Measurements from ENCODE around the gene ULK3.

ULK3 gene

DNA sequence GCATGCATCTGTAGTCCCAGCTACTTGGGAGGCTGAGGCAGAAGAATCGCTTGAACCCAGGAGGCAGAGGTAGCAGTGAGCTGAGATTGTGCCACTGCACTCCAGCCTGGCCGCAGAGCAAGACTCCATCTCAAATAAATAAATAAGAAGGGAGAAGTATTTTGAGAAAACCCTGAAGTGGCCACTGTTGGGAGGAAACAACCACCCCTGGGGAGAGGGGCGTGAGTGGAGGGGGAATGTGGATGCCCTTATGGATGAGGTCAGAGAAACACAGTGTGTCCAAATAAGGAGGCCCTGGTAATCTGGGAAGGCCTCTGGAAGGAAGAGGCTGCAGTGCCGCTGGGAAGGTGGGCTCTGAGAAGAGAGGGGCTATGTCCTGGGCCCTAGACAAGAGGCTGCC is 20.7 kb downstream of the ULK3 start:
- DNase-seq (ENCODE audit: low read depth), result no peak

DNA sequence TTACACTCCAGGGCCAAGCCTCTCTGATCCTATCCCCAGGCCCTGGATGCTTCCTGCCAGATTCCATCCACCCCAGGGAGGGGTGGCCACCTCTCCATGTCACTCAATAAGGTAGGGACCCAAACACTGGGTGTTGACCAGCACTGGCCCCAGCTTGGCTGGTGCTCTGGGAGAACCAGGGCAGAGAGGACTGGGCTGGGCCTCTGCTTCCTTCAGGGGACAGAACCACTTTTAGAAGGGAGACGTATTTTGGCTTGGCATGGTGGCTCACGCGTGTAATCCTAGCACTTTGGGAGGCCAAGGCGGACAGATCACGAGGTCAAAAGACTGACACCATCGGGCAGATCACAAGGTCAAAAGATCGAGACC is 21.2 kb downstream of the ULK3 start:
- no peak for DNase-seq (ENCODE audit: low read depth)

DNA sequence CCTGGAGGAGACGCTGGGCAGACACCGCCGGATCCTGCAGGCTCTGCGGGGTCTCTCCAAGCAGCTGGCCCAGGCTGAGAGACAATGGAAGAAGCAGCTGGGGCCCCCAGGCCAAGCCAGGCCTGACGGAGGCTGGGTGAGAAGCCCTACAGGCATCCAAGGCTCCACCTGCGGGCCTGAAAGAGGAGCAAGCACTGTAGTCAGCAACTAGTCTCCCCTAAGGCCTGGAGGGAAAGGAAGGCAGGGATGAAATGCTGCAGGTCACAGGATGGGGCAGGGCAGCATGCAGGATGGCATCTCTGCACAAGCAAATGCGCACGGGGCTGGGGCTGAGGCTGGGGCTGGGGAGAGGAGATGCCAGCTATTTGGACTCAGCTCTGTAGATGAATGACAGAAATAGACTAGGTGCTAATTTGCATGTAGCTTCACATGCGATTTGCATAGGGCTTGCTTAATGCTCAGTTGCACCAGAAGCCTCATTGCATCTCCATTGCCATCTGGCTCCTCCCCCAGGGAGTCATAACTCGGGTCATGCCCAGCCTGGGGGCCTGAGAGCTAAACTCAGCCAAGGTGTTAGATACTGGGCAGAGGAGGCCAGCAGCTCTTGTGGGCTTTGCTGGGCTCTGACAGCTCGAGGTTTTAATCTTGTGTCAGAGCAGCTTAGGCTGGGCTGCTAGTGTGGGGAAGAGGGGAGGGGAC is 21.7 kb downstream of the ULK3 start:
- no peak for DNase-seq (ENCODE audit: low read depth)

DNA sequence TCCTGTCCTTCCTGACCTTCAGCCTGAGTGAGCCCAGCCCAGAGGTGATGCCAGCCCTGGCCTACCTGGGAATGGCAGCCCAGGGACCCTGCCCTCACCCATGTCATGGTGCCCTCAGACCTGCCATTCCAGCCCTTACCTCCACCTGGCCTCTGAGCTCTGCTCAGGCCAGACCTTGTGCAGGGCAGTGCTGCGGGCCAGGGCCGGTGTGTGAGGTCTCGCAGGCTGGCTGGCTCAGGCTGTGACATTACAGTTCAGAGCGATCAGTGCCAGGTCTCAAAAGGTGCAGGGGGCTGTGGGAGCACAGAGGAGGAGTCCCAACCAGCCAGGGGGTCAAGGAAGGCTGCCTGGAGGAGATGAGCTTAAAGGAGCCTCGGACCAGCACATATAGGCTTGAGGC is 22.9 kb downstream of the ULK3 start:
- DNase-seq (ENCODE audit: low read depth), result no peak

DNA sequence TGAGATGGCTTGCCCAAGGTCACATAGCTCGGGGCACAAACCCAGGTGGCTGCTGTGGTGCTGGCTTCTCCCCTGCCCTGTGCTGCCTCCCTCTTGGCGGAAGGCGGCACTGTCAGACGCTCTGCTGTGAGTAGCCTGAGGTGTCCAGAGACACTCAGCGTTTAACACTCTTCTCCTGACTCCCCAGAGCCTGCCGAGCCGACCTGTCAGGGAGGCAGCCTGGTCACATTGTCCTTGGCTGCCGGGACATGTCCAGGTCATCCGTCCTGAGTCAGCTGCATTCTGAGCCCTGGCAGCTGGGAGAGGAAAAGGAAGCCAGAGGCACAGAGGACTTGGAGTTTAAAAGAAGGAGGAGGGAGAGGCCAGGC is 25.6 kb downstream of the ULK3 start:
- DNase-seq (ENCODE audit: low read depth), result no peak

DNA sequence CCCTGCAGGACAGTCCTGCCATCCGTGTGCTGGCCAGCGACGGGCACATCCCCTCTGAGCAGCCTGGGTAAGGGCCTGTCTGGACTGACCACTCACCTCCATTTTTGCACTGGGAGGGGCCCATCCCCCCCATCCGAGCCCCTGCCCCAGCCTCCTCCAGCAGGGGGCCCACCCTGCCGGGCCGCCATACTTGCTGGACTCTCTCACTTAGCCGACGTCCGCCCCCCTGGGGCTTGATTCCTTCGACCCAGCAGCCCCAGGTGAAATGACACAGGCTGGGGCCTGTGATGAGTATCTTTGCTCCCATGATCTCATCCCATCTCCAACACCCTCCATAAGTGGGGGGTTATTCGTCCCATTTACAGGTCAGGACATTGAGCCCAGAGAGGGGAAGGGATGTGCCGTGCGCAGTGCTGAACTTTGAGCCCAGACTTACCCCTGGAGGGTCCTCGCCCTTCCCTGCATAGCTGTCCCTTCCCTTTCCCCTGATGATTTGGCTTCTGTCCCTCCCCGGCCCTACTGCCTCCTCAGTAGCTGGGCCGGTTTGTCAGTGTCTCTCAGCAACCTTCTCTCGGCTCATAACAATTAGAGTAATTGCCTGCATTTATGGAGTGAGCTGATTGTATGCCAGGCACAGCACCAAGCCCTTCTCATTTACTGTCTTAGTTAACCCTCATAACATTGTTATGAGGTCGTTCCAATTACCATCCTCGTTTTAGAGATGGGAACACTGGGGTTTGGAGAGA is 26.2 kb downstream of the ULK3 start:
- DNase-seq (ENCODE audit: low read depth), result no peak

DNA sequence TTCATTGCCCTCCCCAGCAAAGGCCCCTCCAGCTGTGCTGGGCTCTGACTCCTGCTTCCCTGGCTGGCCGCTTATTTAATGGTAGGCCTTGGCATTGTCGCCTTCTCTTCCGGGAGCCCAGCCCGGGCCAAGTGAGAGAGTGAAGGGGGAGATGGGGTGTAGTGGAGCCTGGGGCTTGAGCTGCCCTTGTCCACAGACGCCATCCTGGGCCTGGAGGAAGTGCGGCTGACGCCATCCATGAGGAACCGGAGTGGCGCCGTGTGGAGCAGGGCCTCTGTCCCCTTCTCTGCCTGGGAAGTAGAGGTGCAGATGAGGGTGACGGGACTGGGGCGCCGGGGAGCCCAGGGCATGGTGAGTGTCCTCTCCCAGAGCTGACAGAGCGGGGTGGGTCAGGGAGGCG is 27.0 kb downstream of the ULK3 start:
- no peak for DNase-seq (ENCODE audit: low read depth)

DNA sequence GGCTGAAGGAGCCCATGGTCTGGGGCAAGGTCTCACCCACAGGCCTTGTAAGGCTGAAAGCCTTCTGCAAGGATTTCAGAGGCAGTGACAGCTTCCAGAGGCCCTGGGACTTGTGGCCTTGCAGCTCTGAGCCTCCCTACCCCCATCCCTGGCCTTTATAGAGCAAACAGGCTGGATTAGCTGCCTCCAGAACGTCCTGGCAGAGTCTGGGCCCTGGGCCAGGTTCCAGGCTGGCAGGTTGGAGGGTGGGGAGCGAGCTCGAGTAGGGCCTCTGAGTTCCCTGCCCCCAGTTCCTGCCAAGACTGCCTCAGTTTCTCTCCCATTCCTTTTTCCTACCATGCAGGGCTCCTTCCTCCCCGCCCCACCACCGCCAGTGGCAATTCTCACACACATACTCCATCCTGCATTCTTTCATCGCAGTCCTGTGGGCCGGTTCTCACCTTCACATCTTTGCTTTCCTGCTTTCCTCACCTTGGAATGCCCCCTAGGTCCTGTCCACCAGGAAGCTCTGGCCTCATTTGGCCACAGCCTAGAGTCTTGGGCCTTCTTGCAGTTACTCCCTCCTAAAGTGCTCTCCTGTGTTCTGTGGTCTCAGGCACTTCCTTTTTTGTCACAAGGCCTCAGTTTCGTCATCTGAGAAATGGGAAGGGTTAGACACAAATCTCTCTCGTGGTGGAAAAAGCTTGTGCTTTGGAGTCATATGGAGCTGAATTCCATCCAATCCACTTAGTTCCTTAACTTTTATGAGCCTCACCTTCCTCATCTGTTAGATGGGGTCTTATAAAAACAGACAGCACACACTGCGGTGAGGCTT is 27.6 kb downstream of the ULK3 start:
- no peak for DNase-seq (ENCODE audit: low read depth)

DNA sequence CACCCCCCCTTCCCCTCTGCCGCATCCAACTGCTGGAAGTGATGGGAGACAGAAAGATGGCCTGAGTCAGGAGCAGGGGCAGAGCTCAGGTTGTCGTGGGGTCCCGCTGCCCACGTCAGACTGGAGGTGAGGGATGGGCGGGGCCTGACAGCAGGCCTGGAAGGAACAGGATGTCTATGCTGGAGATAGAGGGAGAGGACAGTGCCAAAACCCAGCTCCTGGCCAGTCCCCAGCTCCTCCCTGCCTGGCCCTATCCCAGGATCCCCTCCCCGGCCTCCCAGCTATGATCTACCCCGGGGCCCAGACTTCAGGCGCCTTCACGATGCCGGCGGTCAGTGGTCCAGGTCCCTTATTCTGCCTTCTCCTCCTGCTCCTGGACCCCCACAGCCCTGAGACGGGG is 30.4 kb downstream of the ULK3 start, which contains the start of gene LMAN1L:
Gene LMAN1L (plus strand): TSS at position 303 of the 400 bp plus-strand sequence. CDS start 20 bp downstream, at position 323.
- no peak for DNase-seq (ENCODE audit: low read depth)

DNA sequence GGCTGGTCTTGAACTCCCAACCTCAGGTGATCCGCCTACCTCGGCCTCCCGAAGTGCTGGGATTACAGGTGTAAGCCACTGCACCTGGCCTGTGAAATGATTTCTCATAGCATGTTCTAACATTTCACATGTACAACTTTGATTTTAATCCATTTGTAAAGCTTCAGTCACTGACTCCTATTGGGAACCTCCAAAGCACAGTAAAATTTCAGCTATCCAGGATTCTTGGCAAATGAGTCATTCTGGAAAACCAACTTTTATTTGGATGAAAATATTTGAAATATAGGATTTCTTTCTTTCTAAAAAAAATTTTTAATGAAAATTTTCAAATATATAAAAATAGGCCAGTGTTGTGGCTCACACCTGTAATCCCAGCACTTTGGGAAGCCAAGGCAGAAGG is 33.0 kb downstream of the ULK3 start:
- peak; percentile 52 for DNase-seq (ENCODE audit: low read depth)

DNA sequence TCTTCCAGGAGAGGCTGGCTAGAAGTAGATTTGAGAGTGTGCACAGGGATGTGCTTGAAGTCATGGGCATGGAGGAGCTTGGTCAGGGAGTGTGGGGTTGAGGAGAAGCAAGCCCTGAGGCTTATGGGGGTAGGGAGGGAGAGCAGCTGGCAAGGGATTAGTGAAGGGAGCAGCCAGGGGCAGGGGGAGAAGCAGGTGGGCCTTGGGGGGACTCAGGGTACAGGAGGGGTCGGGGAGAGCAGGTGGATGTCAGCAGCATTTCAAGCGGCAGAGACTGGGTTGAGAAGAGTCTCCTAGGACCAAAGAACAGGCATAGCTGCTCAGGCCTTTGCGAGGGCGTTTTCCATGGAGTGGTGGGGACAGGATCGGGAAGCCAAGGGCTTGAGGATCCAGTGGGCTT is 33.7 kb downstream of the ULK3 start:
- no peak for DNase-seq (ENCODE audit: low read depth)

DNA sequence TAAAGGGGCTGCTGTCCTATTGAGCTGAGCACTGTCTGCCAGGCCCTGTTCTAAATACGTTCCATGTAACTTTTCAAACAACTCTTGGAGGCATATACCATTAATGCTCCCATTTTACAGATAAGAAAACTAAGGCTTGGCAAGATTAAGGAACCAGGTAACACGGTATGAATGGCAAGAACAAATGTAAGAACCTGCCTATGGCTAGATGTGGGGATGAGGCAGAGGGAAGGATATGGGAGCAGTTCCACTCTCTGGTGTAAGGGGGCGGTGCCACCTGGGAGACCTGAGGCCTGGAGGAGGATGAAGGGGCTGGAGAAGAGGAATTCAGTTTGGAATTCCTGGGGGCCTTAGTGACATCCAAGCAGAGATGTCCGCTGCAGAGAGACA is 34.1 kb downstream of the ULK3 start:
- DNase-seq (ENCODE audit: low read depth), result no peak

DNA sequence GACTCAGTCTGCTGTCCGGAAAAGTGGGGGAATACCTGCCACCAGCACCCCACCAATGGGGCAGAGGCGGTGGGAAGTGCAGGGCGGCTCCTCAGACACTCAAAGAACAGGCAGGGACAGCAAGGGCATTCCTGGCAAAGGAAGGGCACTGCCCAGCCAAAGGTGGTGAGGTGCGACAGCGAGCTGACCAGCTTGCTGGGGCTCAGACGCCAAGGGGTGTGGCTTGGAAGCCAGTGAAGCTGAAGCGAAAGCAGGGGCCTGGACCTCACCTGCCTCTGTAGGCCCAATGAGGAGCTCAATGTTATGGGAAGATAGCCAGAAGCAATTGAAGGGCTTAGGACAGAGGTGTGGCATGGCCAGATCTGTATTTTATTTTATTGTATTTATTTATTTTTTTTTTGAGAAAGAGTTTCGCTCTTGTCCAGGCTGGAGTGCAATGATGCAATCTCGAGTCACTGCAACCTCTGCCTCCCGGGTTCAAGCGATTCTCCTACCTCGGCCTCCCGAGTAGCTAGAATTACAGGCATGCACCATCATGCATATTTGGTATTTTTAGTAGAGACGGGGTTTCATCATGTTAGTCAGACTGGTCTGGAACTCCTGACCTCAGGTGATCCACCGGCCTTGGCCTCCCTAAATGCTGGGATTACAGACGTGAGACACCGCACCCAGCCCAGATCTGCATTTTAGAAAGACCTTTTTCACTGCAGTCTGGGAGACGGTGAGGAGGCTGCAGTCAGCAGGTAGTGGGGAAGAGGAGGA is 34.7 kb downstream of the ULK3 start:
- DNase-seq (ENCODE audit: low read depth), result no peak

DNA sequence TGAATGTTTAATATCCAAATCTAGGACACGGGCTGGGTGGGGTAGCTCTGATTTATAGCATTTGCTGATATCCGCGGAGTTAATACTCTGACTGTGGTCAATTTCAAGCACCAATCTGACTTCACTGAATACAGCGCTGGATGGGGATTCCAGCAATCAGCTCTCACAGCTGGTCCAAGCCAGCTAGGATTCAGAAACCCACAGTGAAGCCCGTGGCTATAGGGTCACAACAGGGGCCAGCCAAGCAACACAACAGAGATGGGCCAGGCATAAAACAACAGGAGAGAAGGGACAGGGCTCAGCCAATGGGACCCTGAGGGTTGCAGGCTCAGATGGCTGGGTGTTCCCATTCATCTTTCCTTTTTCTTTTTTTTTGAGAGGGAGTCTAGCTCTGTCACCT is 35.7 kb downstream of the ULK3 start:
- DNase-seq (ENCODE audit: low read depth), result no peak

DNA sequence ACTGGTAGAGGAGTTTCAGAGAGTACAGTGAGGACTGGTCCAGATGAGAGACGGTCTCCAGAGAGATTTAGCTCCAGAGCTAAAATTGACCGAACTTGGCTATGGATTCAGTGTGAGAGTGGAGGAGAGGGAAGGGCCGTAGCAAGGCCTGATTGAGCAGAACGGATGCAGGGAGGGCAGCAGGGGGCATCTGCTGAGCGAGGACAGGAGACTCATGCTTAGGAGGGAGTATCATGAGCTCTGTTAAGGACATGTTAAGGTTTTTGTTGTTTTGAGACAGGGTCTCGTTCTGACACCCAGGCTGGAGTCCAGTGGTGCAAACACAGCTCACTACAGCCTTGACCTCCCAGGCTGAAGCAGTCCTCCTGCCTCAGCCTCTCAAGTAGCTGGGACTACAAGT is 38.0 kb downstream of the ULK3 start:
- no peak for DNase-seq (ENCODE audit: low read depth)

DNA sequence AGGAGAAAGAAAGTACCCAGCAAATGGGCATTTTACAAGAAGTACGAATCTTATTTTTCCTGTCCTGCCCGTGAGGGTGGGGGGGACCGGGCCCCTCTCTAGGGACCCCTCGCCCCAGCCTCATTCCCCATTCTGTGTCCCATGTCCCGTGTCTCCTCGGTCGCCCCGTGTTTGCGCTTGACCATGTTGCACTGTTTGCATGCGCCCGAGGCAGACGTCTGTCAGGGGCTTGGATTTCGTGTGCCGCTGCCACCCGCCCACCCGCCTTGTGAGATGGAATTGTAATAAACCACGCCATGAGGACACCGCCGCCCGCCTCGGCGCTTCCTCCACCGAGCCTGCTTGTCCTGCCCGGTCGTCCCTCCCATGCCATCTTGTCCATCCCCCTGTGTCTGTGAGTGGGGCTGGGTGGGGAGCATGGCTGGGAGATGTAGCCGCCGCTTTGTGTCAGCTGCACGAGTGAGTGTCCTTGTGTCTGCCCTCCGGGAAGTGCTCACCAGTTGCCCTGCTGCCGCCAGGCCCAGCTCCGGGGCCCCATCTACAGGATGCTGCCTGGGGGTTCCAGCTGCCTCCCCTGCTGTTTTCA is 40.0 kb downstream of the ULK3 start:
- DNase-seq (ENCODE audit: low read depth), result no peak

DNA sequence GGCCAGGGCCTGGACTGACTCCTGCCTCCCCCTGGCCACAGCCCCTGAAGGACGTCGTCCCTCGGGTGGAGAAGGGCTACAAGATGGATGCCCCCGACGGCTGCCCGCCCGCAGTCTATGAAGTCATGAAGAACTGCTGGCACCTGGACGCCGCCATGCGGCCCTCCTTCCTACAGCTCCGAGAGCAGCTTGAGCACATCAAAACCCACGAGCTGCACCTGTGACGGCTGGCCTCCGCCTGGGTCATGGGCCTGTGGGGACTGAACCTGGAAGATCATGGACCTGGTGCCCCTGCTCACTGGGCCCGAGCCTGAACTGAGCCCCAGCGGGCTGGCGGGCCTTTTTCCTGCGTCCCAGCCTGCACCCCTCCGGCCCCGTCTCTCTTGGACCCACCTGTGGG is 40.7 kb downstream of the ULK3 start:
- DNase-seq (ENCODE audit: low read depth), result no peak

DNA sequence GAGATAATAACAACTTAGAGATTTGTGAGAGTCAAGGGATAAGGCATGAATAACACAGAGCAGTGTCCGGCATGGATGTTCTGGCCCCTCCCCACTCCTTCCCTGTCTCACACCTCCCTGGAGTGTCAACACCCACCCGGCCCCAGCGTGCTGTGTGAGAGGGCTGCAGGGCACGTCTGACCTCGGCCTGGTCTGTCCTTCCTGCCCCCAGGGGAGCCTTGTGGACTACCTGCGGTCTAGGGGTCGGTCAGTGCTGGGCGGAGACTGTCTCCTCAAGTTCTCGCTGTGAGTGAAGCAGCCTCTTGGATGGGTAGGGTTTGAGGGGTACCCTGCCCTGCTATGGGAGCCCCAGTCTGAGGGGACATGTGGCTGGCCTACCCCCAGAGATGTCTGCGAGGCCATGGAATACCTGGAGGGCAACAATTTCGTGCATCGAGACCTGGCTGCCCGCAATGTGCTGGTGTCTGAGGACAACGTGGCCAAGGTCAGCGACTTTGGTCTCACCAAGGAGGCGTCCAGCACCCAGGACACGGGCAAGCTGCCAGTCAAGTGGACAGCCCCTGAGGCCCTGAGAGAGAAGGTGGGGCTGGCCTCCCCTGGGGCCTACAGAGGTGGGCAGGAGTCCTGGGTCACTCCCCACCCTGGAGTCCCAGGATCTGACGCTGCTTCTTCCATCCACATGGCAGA is 41.5 kb downstream of the ULK3 start:
- DNase-seq (ENCODE audit: low read depth), result no peak

DNA sequence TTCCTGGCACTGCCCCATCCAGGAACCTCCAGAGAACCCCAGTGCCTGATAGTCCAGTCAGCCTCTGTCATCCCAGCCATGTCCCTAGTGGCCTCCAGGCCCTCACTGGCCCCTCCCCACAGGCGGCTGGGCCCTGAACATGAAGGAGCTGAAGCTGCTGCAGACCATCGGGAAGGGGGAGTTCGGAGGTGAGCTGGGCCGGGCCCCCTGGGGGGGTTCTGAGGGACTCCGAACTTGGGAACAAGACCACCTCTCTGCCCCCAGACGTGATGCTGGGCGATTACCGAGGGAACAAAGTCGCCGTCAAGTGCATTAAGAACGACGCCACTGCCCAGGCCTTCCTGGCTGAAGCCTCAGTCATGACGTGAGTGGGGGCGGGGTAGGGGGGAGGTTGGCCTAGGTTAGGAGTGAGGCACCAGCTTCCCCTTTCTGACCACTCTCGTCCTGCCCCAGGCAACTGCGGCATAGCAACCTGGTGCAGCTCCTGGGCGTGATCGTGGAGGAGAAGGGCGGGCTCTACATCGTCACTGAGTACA is 42.3 kb downstream of the ULK3 start:
- DNase-seq (ENCODE audit: low read depth), result no peak

DNA sequence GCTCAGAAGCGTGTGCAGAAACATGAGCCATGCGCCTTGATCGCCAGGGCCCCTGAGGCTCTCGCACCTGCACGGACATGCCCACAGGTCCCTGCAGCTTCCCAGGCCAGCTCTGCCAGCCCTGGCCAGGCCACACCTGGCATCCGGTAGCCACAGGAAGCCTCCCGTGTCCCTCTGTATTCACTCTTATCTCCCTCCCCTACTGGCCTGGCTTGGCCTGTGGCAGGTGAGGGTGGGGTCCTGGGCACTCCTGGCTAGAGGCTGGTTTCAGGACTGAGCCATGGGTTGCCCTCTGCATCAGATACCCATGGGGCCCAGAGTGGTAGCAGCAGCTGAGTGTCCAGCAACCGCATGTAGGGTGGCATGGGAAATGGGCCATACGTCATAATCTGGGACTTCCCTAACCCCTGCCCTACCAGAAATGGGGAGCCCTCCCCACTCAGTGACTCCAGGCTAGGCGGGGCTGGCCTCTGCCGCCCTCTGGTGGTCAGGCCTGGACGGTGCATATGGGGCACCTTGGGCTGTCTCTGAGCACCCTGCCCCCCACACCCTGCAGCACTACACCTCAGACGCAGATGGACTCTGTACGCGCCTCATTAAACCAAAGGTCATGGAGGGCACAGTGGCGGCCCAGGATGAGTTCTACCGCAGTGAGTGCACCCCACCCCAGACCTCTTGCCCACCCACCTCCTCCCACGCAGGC is 42.9 kb downstream of the ULK3 start:
- no peak for DNase-seq (ENCODE audit: low read depth)

All from HS-27A (cell line).